SHP77 (cell line): Measurements from ENCODE around the gene FAM120A.
"Not testable (repeated sequence)": the region's sequence is repeated elsewhere in the genome, so short reads cannot be mapped to it uniquely, and the experiment has no call there.

ENCODE experiments used
- DNase-seq, 2 experiments: peaks; one replicate each; lab custom pipeline; 2025; lab: John Stamatoyannopoulos, UW

The FAM120A gene

GRCh38 chr9:93511228-93511627 lies 59.7 kb downstream of the FAM120A start:
- not testable (repeated sequence) for DNase-seq

- not testable (repeated sequence) for DNase-seq
Measured at GRCh38 chr9:93512170-93512812, 60.8 kb downstream of the FAM120A start.

GRCh38 chr9:93513606-93514005 lies 62.1 kb downstream of the FAM120A start:
- no peak for DNase-seq

GRCh38 chr9:93517331-93517730 lies 65.8 kb downstream of the FAM120A start:
- no peak for DNase-seq

- DNase-seq = no peak
Measured at GRCh38 chr9:93520523-93520922, 69.0 kb downstream of the FAM120A start.

- no peak for DNase-seq
Measured at GRCh38 chr9:93522736-93523135, 71.3 kb downstream of the FAM120A start.

GRCh38 chr9:93523518-93524144 lies 72.1 kb downstream of the FAM120A start:
- DNase-seq = no peak

- DNase-seq = no peak
Measured at GRCh38 chr9:93525476-93525875, 74.0 kb downstream of the FAM120A start.

GRCh38 chr9:93531374-93531773 lies 79.9 kb downstream of the FAM120A start:
- no peak for DNase-seq

GRCh38 chr9:93532141-93532540 lies 80.7 kb downstream of the FAM120A start:
- DNase-seq = no peak

GRCh38 chr9:93533863-93534262 lies 82.4 kb downstream of the FAM120A start:
- no peak for DNase-seq

- no peak for DNase-seq
Measured at GRCh38 chr9:93536167-93536566, 84.7 kb downstream of the FAM120A start.

GRCh38 chr9:93536874-93537273 lies 85.4 kb downstream of the FAM120A start:
- no peak for DNase-seq

GRCh38 chr9:93540305-93540704 lies 88.8 kb downstream of the FAM120A start:
- no peak for DNase-seq

GRCh38 chr9:93541005-93541404 lies 89.5 kb downstream of the FAM120A start:
- no peak for DNase-seq

GRCh38 chr9:93541581-93542349 lies 90.3 kb downstream of the FAM120A start:
- DNase-seq = no peak

- DNase-seq = no peak
Measured at GRCh38 chr9:93543117-93543516, 91.6 kb downstream of the FAM120A start.

- DNase-seq = no peak
Measured at GRCh38 chr9:93546356-93546755, 94.9 kb downstream of the FAM120A start.

GRCh38 chr9:93549611-93550010 lies 98.1 kb downstream of the FAM120A start:
- no peak for DNase-seq

GRCh38 chr9:93552923-93553322 lies 101.4 kb downstream of the FAM120A start:
- no peak for DNase-seq

GRCh38 chr9:93555370-93555769 lies 103.9 kb downstream of the FAM120A start:
- no peak for DNase-seq

- DNase-seq = no peak
Measured at GRCh38 chr9:93557366-93558137, 106.1 kb downstream of the FAM120A start.
